IPS DF 4.7 (cell line): Measurements from ENCODE around the gene TTC28.
"Not testable (repeated sequence)": the region's sequence is repeated elsewhere in the genome, so short reads cannot be mapped to it uniquely, and the experiment has no call there.

Experiments used
- DNase-seq: peaks from one replicate; pipeline ENCODE4 v3.0.0-alpha.2; 2013; ENCODE audit warnings: low spot score; ENCODE audit errors: extremely low read depth

TTC28 gene

GRCh38 chr22:28237112-28237511, 442.5 kb downstream of the TTC28 start:
- DNase-seq = no peak

GRCh38 chr22:28232204-28232603, 447.4 kb downstream of the TTC28 start:
- DNase-seq = no peak

- no peak for DNase-seq
Observed at GRCh38 chr22:28231441-28231840, 448.2 kb downstream of the TTC28 start.

GRCh38 chr22:28230671-28231070, 449.0 kb downstream of the TTC28 start:
- DNase-seq = no peak

- no peak for DNase-seq
Observed at GRCh38 chr22:28229566-28230485, 449.8 kb downstream of the TTC28 start.

GRCh38 chr22:28223826-28224225, 455.8 kb downstream of the TTC28 start:
- DNase-seq = no peak

GRCh38 chr22:28222976-28223745, 456.5 kb downstream of the TTC28 start:
- DNase-seq = no peak

GRCh38 chr22:28222571-28222970, 457.1 kb downstream of the TTC28 start:
- no peak for DNase-seq

- DNase-seq = no peak
Observed at GRCh38 chr22:28222052-28222451, 457.6 kb downstream of the TTC28 start.

GRCh38 chr22:28220626-28221363, 458.8 kb downstream of the TTC28 start:
- DNase-seq = no peak

GRCh38 chr22:28217277-28217676, 462.4 kb downstream of the TTC28 start:
- DNase-seq = no peak

GRCh38 chr22:28214750-28215149, 464.9 kb downstream of the TTC28 start:
- DNase-seq = not testable (repeated sequence)

- not testable (repeated sequence) for DNase-seq
Observed at GRCh38 chr22:28209457-28209856, 470.2 kb downstream of the TTC28 start.

GRCh38 chr22:28208787-28209186, 470.9 kb downstream of the TTC28 start:
- DNase-seq = no peak

- DNase-seq = no peak
Observed at GRCh38 chr22:28208036-28208435, 471.6 kb downstream of the TTC28 start.

- no peak for DNase-seq
Observed at GRCh38 chr22:28207281-28208030, 472.2 kb downstream of the TTC28 start.

GRCh38 chr22:28205926-28206325, 473.7 kb downstream of the TTC28 start:
- DNase-seq = no peak

GRCh38 chr22:28204382-28204781, 475.3 kb downstream of the TTC28 start:
- no peak for DNase-seq

- DNase-seq = no peak
Observed at GRCh38 chr22:28203286-28203685, 476.4 kb downstream of the TTC28 start.

GRCh38 chr22:28198692-28199091, 480.9 kb downstream of the TTC28 start:
- DNase-seq = no peak

GRCh38 chr22:28191571-28191970, 488.1 kb downstream of the TTC28 start:
- DNase-seq = not testable (repeated sequence)
